ENCODE data around the gene DBF4B.

DBF4B gene

GRCh38 chr17:44775136-44775837 lies 66.8 kb downstream of the DBF4B start:
- H3K36me3 ChIP-seq (ENCODE audit: insufficient read depth, low read depth, low read length): no peaks in the 10 kb centered on the region
- H3K27ac ChIP-seq (ENCODE audit: low read length): no peak overlapping the region
- peak overlapping the region; percentile 77 for H3K4me3 ChIP-seq (ENCODE audit: low read length)
- H3K9me3 ChIP-seq (ENCODE audit: insufficient read depth, low read depth, low read length): no peaks in the 10 kb centered on the region
- H3K27me3 ChIP-seq (ENCODE audit: insufficient read depth, low read length): peaks cover 23% of the 10 kb centered on the region
- H3K9ac ChIP-seq (ENCODE audit: low read depth, low read length): peak overlapping the region; percentile 71; the same call in 1 of the 2 replicates
- H3K4me1 ChIP-seq (ENCODE audit: insufficient read depth, low read length): 0 out of 2 replicates have a peak, but pooled peaks cover 2% of the 10 kb centered on the region

- peak overlapping the region; percentile 59; the same call in 1 of the 2 replicates for H3K9ac ChIP-seq (ENCODE audit: low read depth, low read length)
- H3K4me3 ChIP-seq (ENCODE audit: low read length): peak overlapping the region; percentile 69
- no peaks in the 10 kb centered on the region for H3K36me3 ChIP-seq (ENCODE audit: insufficient read depth, low read depth, low read length)
- no peak overlapping the region for H3K27ac ChIP-seq (ENCODE audit: low read length)
- H3K4me1 ChIP-seq (ENCODE audit: insufficient read depth, low read length): peaks cover 2% of the 10 kb centered on the region; the same call in 1 of the 2 replicates
- H3K9me3 ChIP-seq (ENCODE audit: insufficient read depth, low read depth, low read length): no peaks in the 10 kb centered on the region
- H3K27me3 ChIP-seq (ENCODE audit: insufficient read depth, low read length): peaks cover 23% of the 10 kb centered on the region
Observed at GRCh38 chr17:44775838-44776621, 67.6 kb downstream of the DBF4B start.

- Histone ChIP-seq H3K9me3 (ENCODE audit: insufficient read depth, low read depth, low read length) (no peaks in the 10 kb centered on the region), H3K36me3 (ENCODE audit: insufficient read depth, low read depth, low read length) (no peaks in the 10 kb centered on the region), H3K27me3 (ENCODE audit: insufficient read depth, low read length) (peaks cover 23% of the 10 kb centered on the region), H3K4me3 (ENCODE audit: low read length) (no peak overlapping the region; the same call in 1 of the 2 replicates), H3K27ac (ENCODE audit: low read length) (no peak overlapping the region), H3K4me1 (ENCODE audit: insufficient read depth, low read length) (peaks cover 10% of the 10 kb centered on the region; the same call in 1 of the 2 replicates), H3K9ac (ENCODE audit: low read depth, low read length) (no peak overlapping the region)
Observed at GRCh38 chr17:44776628-44777393, 68.3 kb downstream of the DBF4B start.

- Histone ChIP-seq H3K9me3 (ENCODE audit: insufficient read depth, low read depth, low read length) (no peaks in the 10 kb centered on the region), H3K4me3 (ENCODE audit: low read length) (no peak overlapping the region), H3K36me3 (ENCODE audit: insufficient read depth, low read depth, low read length) (no peaks in the 10 kb centered on the region), H3K27ac (ENCODE audit: low read length) (no peak overlapping the region), H3K4me1 (ENCODE audit: insufficient read depth, low read length) (peaks cover 18% of the 10 kb centered on the region), H3K27me3 (ENCODE audit: insufficient read depth, low read length) (peaks cover 23% of the 10 kb centered on the region), H3K9ac (ENCODE audit: low read depth, low read length) (no peak overlapping the region)
Observed at GRCh38 chr17:44777394-44778348, 69.2 kb downstream of the DBF4B start.

- H3K36me3 ChIP-seq (ENCODE audit: insufficient read depth, low read depth, low read length): no peaks in the 10 kb centered on the region
- peak overlapping the region; percentile 48; the same call in 1 of the 2 replicates for H3K4me3 ChIP-seq (ENCODE audit: low read length)
- peaks cover 23% of the 10 kb centered on the region for H3K27me3 ChIP-seq (ENCODE audit: insufficient read depth, low read length)
- peaks cover 19% of the 10 kb centered on the region for H3K4me1 ChIP-seq (ENCODE audit: insufficient read depth, low read length)
- H3K9ac ChIP-seq (ENCODE audit: low read depth, low read length): no peak overlapping the region; the same call in 1 of the 2 replicates
- no peak overlapping the region for H3K27ac ChIP-seq (ENCODE audit: low read length)
- no peaks in the 10 kb centered on the region for H3K9me3 ChIP-seq (ENCODE audit: insufficient read depth, low read depth, low read length)
Observed at GRCh38 chr17:44778656-44779210, 70.3 kb downstream of the DBF4B start.

GRCh38 chr17:44779211-44780025 lies 71.0 kb downstream of the DBF4B start:
- Histone ChIP-seq H3K27ac (ENCODE audit: low read length) (no peak overlapping the region), H3K4me1 (ENCODE audit: insufficient read depth, low read length) (peaks cover 19% of the 10 kb centered on the region), H3K9me3 (ENCODE audit: insufficient read depth, low read depth, low read length) (no peaks in the 10 kb centered on the region), H3K36me3 (ENCODE audit: insufficient read depth, low read depth, low read length) (no peaks in the 10 kb centered on the region), H3K4me3 (ENCODE audit: low read length) (peak overlapping the region; percentile 48; the same call in 1 of the 2 replicates), H3K9ac (ENCODE audit: low read depth, low read length) (peak overlapping the region; percentile 3; the same call in 1 of the 2 replicates), H3K27me3 (ENCODE audit: insufficient read depth, low read length) (peaks cover 23% of the 10 kb centered on the region)

GRCh38 chr17:44780161-44780560 lies 71.7 kb downstream of the DBF4B start:
- no peak overlapping the region for H3K9ac ChIP-seq (ENCODE audit: low read depth, low read length)

GRCh38 chr17:44780845-44781480 lies 72.5 kb downstream of the DBF4B start:
- Histone ChIP-seq H3K27me3 (ENCODE audit: insufficient read depth, low read length) (peaks cover 22% of the 10 kb centered on the region), H3K4me1 (ENCODE audit: insufficient read depth, low read length) (peaks cover 19% of the 10 kb centered on the region), H3K27ac (ENCODE audit: low read length) (no peak overlapping the region), H3K9ac (ENCODE audit: low read depth, low read length) (no peak overlapping the region), H3K4me3 (ENCODE audit: low read length) (no peak overlapping the region), H3K9me3 (ENCODE audit: insufficient read depth, low read depth, low read length) (no peaks in the 10 kb centered on the region), H3K36me3 (ENCODE audit: insufficient read depth, low read depth, low read length) (no peaks in the 10 kb centered on the region)

More at GRCh38 chr17:44780161-44780560, 71.7 kb downstream of the DBF4B start:
- no peak overlapping the region for H3K27ac ChIP-seq (ENCODE audit: low read length)
- peaks cover 19% of the 10 kb centered on the region for H3K4me1 ChIP-seq (ENCODE audit: insufficient read depth, low read length)
- H3K4me3 ChIP-seq (ENCODE audit: low read length): no peak overlapping the region
- no peaks in the 10 kb centered on the region for H3K9me3 ChIP-seq (ENCODE audit: insufficient read depth, low read depth, low read length)
- peaks cover 23% of the 10 kb centered on the region for H3K27me3 ChIP-seq (ENCODE audit: insufficient read depth, low read length)
- H3K36me3 ChIP-seq (ENCODE audit: insufficient read depth, low read depth, low read length): no peaks in the 10 kb centered on the region

- H3K36me3 ChIP-seq (ENCODE audit: insufficient read depth, low read depth, low read length): no peaks in the 10 kb centered on the region
- peaks cover 19% of the 10 kb centered on the region for H3K4me1 ChIP-seq (ENCODE audit: insufficient read depth, low read length)
- H3K27ac ChIP-seq (ENCODE audit: low read length): no peak overlapping the region
- H3K9ac ChIP-seq (ENCODE audit: low read depth, low read length): peak overlapping the region; percentile 43; the same call in 1 of the 2 replicates
- H3K4me3 ChIP-seq (ENCODE audit: low read length): peak overlapping the region; percentile 19; the same call in 1 of the 2 replicates
- no peaks in the 10 kb centered on the region for H3K9me3 ChIP-seq (ENCODE audit: insufficient read depth, low read depth, low read length)
- peaks cover 15% of the 10 kb centered on the region for H3K27me3 ChIP-seq (ENCODE audit: insufficient read depth, low read length)
Observed at GRCh38 chr17:44781551-44782325, 73.3 kb downstream of the DBF4B start.

Data from iPS-20b (cell line).